ENCODE results near the gene SLC6A13.

GRCh38 chr12:204261-204678, 58.4 kb downstream of the SLC6A13 start:
- TF ChIP-seq CTCF (IDR thresholded peaks at IDR 0.05) (no peak), E2F5 (CRISPR knock-in tag; IDR thresholded peaks at IDR 0.05) (no peak), E2F4 (CRISPR knock-in tag; IDR thresholded peaks at IDR 0.05; ENCODE audit: borderline replicate concordance, low read depth) (no peak), ELF4 (CRISPR knock-in tag; IDR thresholded peaks at IDR 0.05; ENCODE audit: low read depth) (no peak), USF2 (CRISPR knock-in tag; IDR thresholded peaks at IDR 0.05) (no peak), ARID4B (CRISPR knock-in tag; IDR thresholded peaks at IDR 0.05; ENCODE audit: borderline replicate concordance) (no peak), FOXK1 (CRISPR knock-in tag; IDR thresholded peaks at IDR 0.05) (no peak), TEAD1 (CRISPR knock-in tag; IDR thresholded peaks at IDR 0.05) (no peak), ZNF138 (CRISPR knock-in tag; conservative IDR thresholded peaks at IDR 0.05) (no peak), NFYB (CRISPR knock-in tag; conservative IDR thresholded peaks at IDR 0.05; ENCODE audit: low read depth) (no peak)

Measured in WTC11 (cell line).